ENCODE data around the gene AMPH. TPM values are rescaled to one million over a fixed set of nuclear protein-coding genes. Genes with fewer than 3 reads are reported as not detected.

Gene AMPH
- total and polyA plus RNA-seq, 2 of the 4 experiments (the other 2 are of a cell fraction): 3.9 to 4.8 TPM

DNA sequence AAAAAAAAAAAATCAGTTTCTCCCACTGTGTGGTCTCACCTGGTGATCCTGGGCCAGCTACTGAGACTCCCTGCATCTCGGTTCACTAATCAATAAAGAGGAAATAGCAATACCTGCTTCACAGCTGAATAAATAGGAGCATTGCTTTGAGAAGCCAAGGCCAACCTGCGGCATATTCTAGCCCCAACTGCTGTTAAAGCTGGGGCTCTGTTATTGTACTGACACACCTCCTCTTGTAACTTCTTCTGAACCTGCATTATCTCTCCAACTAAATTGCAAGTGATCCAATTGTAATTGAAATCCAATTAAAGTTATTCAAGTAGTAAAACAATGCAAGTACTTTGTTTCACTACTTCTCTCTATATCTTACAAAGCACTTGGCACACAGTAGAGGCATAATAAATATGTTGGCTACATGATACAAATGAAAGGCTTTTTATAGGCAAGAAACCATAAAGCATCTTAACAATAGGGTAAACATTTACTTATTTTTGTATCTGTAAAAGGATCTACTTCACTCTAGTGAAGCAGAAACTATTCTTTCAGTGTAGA lies 38.4 kb downstream of the AMPH start:
- Histone ChIP-seq H2BK120ac (ENCODE audit: low read depth, low read length) (no peak overlapping the region), H2BK15ac (ENCODE audit: low read depth, low read length) (no peak overlapping the region), H4K8ac (ENCODE audit: low read depth in 2 of 2, low read length in 2 of 2) (no peak overlapping the region), H2AK5ac (ENCODE audit: low read depth, low read length) (no peak overlapping the region), H3K4ac (ENCODE audit: low read depth, low read length) (no peak overlapping the region), H4K91ac (ENCODE audit: insufficient read depth, low read depth, low read length) (no peak overlapping the region), H3K23ac (ENCODE audit: low read depth, low read length) (no peak overlapping the region), H3K9ac (ENCODE audit: low read depth, low read length) (no peak overlapping the region), H2AFZ (replicated peaks; ENCODE audit: low read length, poor library complexity) (no peak overlapping the region), H3K4me3 (ENCODE audit: insufficient read depth, low read depth, low read length) (no peak overlapping the region), H2AK9ac (replicated peaks; ENCODE audit: low read depth, low read length, poor library complexity) (no peak overlapping the region), H3K4me2 (ENCODE audit: low read depth, low read length) (no peak overlapping the region), H3K79me1 (ENCODE audit: low read depth in 1 of 2, low read length in 2 of 2) (no peaks in the 10 kb centered on the region), H3K4me1 (ENCODE audit: control insufficient read depth, insufficient read depth, low read length) (no peaks in the 10 kb centered on the region), H3K36me3 (ENCODE audit: control insufficient read depth, insufficient read depth, low read length) (no peaks in the 10 kb centered on the region), H4K20me1 (ENCODE audit: insufficient read depth, low read length) (no peaks in the 10 kb centered on the region), H3K27me3 (ENCODE audit: control insufficient read depth, insufficient read depth, low read length) (no peaks in the 10 kb centered on the region), H2BK20ac (ENCODE audit: low read depth, low read length) (no peak overlapping the region), H3K18ac (ENCODE audit: low read depth, low read length) (no peak overlapping the region), H4K5ac (ENCODE audit: low read depth, low read length) (no peak overlapping the region), H2BK5ac (ENCODE audit: low read depth, low read length, poor library complexity, severe bottlenecking) (no peak overlapping the region), H3K9me1 (ENCODE audit: insufficient read depth, low read length) (no peaks in the 10 kb centered on the region), H3K27ac (ENCODE audit: insufficient read depth, low read length) (no peak overlapping the region), H3K9me3 (ENCODE audit: control insufficient read depth, insufficient read depth, low read length) (no peaks in the 10 kb centered on the region), H3K14ac (replicated peaks; ENCODE audit: low read depth, low read length) (no peak overlapping the region), H3K56ac (ENCODE audit: extremely low read depth, insufficient read depth, low read length) (no peak overlapping the region)
- in situ Hi-C loops (cut with MboI; ENCODE audit: low sequenced_read_pairs) (no loop called here), dilution Hi-C loops (cut with HindIII; ENCODE audit: low sequenced_read_pairs, unreplicated experiment) (no loop called here), intact Hi-C loops (cut with micrococcal nuclease) (no loop called here)
- no peak for TF ChIP-seq BHLHE40 (IDR thresholded peaks at IDR 0.05; ENCODE audit: low read depth, low read length)
- TF ChIP-seq NFE2L2 (IDR thresholded peaks at IDR 0.05; ENCODE audit: low read depth, low read length): no peak
- no peak for TF ChIP-seq RFX5 (IDR thresholded peaks at IDR 0.05; ENCODE audit: low read depth, low read length)
- TF ChIP-seq MAZ (IDR thresholded peaks at IDR 0.05; ENCODE audit: borderline replicate concordance, low read depth, low read length): no peak
- no peak for TF ChIP-seq POLR2A (IDR thresholded peaks at IDR 0.05; ENCODE audit: low read depth, low read length)
- TF ChIP-seq MXI1 (IDR thresholded peaks at IDR 0.05; ENCODE audit: borderline replicate concordance, low read depth, low read length): no peak
- TF ChIP-seq MAFK (IDR thresholded peaks at IDR 0.05; ENCODE audit: low read depth, low read length): no peak
- TF ChIP-seq, protein P1, sequence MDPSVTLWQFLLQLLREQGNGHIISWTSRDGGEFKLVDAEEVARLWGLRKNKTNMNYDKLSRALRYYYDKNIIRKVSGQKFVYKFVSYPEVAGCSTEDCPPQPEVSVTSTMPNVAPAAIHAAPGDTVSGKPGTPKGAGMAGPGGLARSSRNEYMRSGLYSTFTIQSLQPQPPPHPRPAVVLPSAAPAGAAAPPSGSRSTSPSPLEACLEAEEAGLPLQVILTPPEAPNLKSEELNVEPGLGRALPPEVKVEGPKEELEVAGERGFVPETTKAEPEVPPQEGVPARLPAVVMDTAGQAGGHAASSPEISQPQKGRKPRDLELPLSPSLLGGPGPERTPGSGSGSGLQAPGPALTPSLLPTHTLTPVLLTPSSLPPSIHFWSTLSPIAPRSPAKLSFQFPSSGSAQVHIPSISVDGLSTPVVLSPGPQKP (IDR thresholded peaks at IDR 0.05; ENCODE audit: borderline replicate concordance, low read depth, low read length): no peak
- TF ChIP-seq CEBPB (IDR thresholded peaks at IDR 0.05; ENCODE audit: low read depth, low read length): no peak
- no peak for TF ChIP-seq SMC3 (IDR thresholded peaks at IDR 0.05; ENCODE audit: low read depth, low read length)
- no peak for TF ChIP-seq FOS (IDR thresholded peaks at IDR 0.05; ENCODE audit: low read depth, low read length)
- TF ChIP-seq RAD21 (IDR thresholded peaks at IDR 0.05; ENCODE audit: low read length): no peak
- WGBS, 2 experiments (ENCODE audit: extremely low coverage in 2 of 2, insufficient read length in 1 of 2): 40% methylated on average over 1 of the region's 2 CpGs; no CpG with 5 or more reads in 1 of the 2 experiments
- POLR2A ChIA-PET (ENCODE audit: unreplicated experiment): no interaction called here
- no peak for ATAC-seq (ENCODE audit: low read depth)
- BruUV-seq (replicated peaks): no TSS peak
- CTCF ChIA-PET: interaction anchor here (0.6 kb wide), 1 partner anchor 326 kb away, joined by 3 read pairs; no protein-coding TSS in a partner anchor
- DNase-seq: no peak
